ENCODE results near the gene CENPK. TPM values are rescaled to one million over a fixed set of nuclear protein-coding genes. Genes with fewer than 3 reads are reported as not detected.
A peak's percentile ranks its signal among the peaks of the same experiment; 100 is the strongest.

CENPK gene
- total RNA-seq, 1 donor from 2014 or later: 55.2 TPM

GRCh38 chr5:65577141-65577540 lies 14.2 kb upstream of the CENPK start:
- TF ChIP-seq CTCF (conservative IDR thresholded peaks at IDR 0.05): no peak
- no peak for DNase-seq (ENCODE audit: low read depth, low spot score)
- no peaks in the 10 kb centered on the region for H3K4me1 Mint-ChIP-seq
- H3K27me3 Mint-ChIP-seq (ENCODE audit: low read depth): no peaks in the 10 kb centered on the region
- H3K27ac Mint-ChIP-seq (ENCODE audit: unreplicated experiment): no peak overlapping the region
- H3K36me3 Mint-ChIP-seq (ENCODE audit: low read depth): peaks cover 8% of the 10 kb centered on the region
- H3K9me3 Mint-ChIP-seq: no peaks in the 10 kb centered on the region
- H3K4me3 Mint-ChIP-seq: no peak overlapping the region

- H3K36me3 Mint-ChIP-seq (ENCODE audit: low read depth): no peaks in the 10 kb centered on the region
- TF ChIP-seq CTCF (conservative IDR thresholded peaks at IDR 0.05): no peak
- no peak for DNase-seq (ENCODE audit: low read depth, low spot score)
- no peak overlapping the region for H3K4me3 Mint-ChIP-seq
- no peaks in the 10 kb centered on the region for H3K27me3 Mint-ChIP-seq (ENCODE audit: low read depth)
- H3K4me1 Mint-ChIP-seq: no peaks in the 10 kb centered on the region
- H3K9me3 Mint-ChIP-seq: no peaks in the 10 kb centered on the region
- H3K27ac Mint-ChIP-seq (ENCODE audit: unreplicated experiment): no peak overlapping the region
Observed at GRCh38 chr5:65570598-65571226, 7.7 kb upstream of the CENPK start.

GRCh38 chr5:65566505-65566904 lies 3.5 kb upstream of the CENPK start:
- Mint-ChIP-seq H3K36me3 (ENCODE audit: low read depth) (no peaks in the 10 kb centered on the region), H3K9me3 (no peaks in the 10 kb centered on the region), H3K4me1 (peaks cover 32% of the 10 kb centered on the region), H3K27ac (ENCODE audit: unreplicated experiment) (no peak overlapping the region), H3K4me3 (peak overlapping the region; percentile 58), H3K27me3 (ENCODE audit: low read depth) (no peaks in the 10 kb centered on the region)
- DNase-seq (ENCODE audit: low read depth, low spot score): no peak
- TF ChIP-seq CTCF (conservative IDR thresholded peaks at IDR 0.05): no peak

GRCh38 chr5:65563777-65564176 lies 809 bp upstream of the CENPK start:
- no peaks in the 10 kb centered on the region for H3K27me3 Mint-ChIP-seq (ENCODE audit: low read depth)
- H3K27ac Mint-ChIP-seq (ENCODE audit: unreplicated experiment): peak overlapping the region; percentile 97
- peak overlapping the region; percentile 92 for H3K4me3 Mint-ChIP-seq
- DNase-seq (ENCODE audit: low read depth, low spot score): no peak
- H3K4me1 Mint-ChIP-seq: peaks cover 37% of the 10 kb centered on the region
- no peak for TF ChIP-seq CTCF (conservative IDR thresholded peaks at IDR 0.05)
- no peaks in the 10 kb centered on the region for H3K9me3 Mint-ChIP-seq
- H3K36me3 Mint-ChIP-seq (ENCODE audit: low read depth): peaks cover 2% of the 10 kb centered on the region

- no peak overlapping the region for H3K4me3 Mint-ChIP-seq
- peaks cover 5% of the 10 kb centered on the region for H3K36me3 Mint-ChIP-seq (ENCODE audit: low read depth)
- H3K4me1 Mint-ChIP-seq: peaks cover 7% of the 10 kb centered on the region
- DNase-seq (ENCODE audit: low read depth, low spot score): no peak
- no peak overlapping the region for H3K27ac Mint-ChIP-seq (ENCODE audit: unreplicated experiment)
- H3K9me3 Mint-ChIP-seq: no peaks in the 10 kb centered on the region
- TF ChIP-seq CTCF (conservative IDR thresholded peaks at IDR 0.05): no peak
- H3K27me3 Mint-ChIP-seq (ENCODE audit: low read depth): no peaks in the 10 kb centered on the region
Observed at GRCh38 chr5:65556718-65557117, 6.2 kb downstream of the CENPK start.

Data from neural crest cell (in vitro differentiated cells).